ENCODE data around the gene NXN.
A peak's percentile ranks its signal among the peaks of the same experiment; 100 is the strongest.
"Not testable (repeated sequence)": the region's sequence is repeated elsewhere in the genome, so short reads cannot be mapped to it uniquely, and the experiment has no call there.

Gene NXN

DNA sequence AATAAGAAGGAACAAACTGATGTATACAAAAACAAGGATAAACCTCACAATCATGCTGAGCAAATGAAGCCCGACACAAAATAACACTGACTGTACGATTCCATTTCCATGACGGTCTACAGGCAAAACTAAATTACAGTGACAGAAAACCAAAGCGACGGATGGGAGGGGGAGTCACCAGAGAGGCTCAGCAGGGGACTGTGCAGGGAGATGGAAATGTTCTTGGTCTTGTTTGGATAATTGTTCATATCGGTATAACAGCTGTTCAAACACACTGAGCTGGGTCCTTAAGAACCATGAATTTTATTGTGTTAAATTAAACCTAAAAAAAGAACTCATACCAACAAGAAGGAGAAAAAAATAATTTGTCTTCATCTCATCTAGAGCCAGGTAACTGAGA lies 97.8 kb downstream of the NXN start:
- DNase-seq, result peak; percentile 72

DNA sequence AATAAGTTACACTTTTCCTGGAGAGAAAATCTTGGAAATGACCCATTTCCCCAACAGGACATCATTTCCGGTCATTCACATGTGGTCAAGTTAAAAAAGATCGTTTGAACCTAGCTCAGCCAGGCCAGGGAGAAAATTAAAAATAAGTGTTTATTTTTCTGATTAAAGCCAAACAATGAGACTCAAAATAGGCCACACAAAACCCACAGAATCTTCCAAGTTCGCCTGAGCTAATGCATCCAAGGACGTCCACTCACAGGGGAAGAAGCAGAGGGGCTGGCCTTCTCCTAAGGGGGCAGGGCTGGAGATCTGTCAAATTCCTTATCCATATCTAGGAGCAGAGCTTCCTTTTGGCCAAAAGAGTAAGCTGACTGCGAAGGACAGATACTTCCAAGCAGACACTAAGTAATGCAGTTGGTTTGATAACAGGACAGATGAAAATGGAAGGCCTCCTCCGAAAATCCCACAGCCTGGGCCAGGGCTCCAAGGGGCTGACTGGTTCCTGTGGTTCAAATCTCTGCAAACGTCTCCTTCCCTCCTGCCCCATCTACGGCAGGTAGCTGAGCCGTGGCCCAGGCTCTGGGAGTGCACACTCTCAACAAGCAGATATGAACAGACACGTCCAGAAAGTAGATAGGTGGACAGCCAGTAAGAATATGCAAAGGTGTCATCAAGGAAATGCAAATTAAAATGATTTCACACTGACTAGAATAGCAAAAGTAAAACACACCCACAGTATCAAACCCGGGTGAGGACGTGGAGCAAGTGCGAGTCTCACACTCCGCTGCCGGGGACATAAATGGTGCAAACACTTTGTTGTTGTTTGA lies 98.9 kb downstream of the NXN start:
- DNase-seq, result no peak

DNA sequence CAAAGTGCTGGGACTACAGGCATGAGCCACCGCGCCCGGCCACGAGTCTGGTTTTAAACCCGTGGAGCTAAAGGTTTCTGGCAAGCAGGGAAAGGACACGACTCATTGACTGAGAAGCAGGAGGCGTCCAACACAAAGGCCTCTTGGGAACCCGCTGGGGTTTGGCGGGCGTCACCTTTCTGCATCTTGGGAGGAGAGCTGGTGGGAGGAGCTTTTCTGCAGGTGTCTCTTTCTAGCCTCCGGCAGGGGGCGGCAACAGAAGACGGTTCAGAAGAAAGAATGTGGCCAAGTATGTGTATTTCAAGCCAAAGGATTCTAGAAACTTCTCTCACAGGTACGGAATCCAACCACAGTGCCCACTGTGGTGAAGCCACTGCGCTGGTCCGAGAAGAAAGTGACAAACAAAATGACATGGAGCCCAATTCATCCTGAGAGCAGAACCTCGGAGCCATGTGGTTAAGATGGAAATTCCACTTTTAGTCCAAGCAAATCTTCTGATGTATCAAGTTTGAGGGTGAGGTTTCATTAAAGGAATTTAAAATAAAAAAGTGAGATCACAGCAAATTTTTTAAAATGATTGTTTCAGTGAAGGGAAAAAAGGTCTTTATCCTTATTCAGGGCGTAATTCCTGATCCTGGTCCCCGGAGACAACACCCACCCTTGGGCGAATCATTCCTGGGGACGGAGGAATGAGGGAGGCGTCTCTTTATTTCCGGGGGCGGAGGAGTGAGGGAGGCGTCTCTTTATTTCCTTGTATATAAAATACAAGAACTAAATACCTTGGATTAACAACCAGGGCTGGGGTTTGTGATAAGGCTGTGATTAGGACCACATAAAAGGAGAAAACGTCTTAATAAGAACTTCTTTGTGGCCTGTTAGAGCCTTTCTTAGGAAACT lies 99.8 kb downstream of the NXN start:
- DNase-seq, result peak; percentile 71

DNA sequence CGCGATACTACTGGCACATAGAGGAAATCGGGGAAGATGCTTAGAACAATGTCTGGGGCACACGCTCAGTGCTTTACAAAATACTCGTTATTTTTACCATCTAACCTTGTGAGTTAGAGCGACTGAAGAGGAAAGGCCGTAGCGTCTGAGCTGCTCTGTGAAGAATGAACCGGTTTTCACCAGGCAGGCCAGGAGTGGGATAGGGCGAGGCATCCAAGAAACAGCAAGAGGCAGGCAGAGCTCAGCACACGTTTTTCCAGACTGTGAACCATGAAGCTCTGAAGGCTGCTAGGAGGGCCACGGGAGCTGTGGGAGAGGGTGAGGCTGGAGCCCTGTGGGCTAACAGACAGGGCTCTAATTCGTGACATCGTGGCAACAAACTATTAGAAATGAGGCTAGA lies 101.9 kb downstream of the NXN start:
- no peak for DNase-seq

DNA sequence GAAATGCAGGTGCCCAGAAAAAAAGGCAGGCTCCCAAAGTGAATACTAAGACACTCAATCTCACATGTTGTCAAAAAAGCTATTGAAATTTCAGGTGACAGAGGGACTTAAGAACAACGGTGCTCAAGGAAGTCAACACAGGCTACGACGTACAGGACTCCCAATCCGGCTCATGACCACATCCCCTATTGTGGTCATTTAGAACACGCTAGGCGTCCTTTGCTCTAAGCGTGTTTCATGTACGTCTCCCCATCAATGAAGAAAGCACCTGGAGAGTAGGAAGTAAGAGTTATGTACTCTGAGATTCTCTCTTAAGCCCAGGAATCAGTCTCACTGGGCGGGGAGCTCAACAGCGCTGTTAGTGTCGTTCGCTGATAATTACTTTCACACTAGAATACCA lies 103.3 kb downstream of the NXN start:
- no peak for DNase-seq

DNA sequence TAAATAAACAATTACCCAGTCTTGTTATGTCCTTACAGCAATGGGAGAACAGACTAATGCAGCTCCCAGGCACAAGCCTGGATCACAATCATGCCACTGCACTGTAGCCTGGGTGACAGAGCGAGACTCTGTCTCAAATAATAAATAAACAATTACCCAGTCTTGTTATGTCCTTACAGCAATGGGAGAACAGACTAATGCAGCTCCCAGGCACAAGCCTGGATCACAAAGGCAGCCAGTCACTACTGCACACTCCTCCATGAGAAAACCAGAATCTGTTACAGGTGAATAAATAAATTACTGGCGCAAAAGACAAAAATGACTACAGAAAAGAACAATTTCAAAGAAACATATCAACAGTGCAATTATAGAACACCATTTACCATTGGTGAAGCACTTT lies 105.0 kb downstream of the NXN start:
- DNase-seq, result not testable (repeated sequence)

DNA sequence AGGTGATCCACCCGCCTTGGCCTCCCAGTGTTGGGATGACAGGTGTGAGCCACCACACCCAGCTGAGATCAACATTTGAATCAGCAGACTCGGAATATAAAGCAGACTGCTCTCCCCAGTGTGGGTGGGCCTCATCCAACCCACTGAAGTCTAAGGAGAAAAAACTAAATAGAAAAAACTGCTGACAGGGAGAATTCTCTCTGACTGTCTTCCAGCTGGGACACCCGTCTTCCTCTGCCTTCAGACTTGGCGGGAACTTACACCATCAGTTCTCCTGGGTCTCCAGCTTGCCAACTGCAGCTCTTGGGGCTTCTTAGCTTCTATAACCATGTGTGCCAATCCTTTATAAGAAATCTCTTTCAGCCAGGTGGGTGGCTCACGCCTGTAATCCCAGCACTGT lies 106.7 kb downstream of the NXN start:
- DNase-seq, result no peak

DNA sequence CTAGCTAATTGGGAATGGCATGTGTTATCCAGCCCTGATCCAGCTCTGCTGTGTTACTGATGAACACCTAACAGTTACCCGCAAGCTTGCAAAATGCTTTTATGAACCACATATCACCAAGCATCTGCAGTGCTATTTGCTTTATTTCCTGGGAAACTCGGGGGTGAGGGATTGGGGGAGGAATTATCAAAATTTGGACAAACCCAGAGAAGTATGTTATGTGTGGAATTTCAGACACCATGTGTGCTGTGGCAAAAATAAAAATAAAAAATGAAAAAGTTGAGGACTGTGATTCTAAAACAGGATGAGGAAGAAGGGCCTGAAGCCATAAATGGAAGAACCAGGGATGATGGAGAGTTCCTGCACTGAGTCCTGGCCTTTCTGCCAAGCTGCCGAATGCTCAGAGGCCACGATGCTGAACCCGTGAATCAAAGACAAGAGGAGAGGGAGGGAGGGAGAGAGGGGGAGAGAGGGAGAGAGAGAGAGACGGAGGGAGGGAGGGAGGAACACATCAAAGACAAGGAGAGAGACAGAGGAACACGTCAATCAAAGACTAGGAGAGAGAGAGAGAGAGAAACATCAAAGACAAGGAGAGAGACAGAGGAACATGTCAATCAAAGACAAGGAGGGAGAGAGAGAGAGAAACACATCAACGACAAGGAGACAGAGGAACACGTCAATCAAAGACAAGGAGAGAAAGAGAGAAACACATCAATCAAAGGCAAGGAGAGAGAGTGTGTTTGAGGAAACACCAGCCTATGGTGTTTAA lies 107.6 kb downstream of the NXN start:
- no peak for DNase-seq

DNA sequence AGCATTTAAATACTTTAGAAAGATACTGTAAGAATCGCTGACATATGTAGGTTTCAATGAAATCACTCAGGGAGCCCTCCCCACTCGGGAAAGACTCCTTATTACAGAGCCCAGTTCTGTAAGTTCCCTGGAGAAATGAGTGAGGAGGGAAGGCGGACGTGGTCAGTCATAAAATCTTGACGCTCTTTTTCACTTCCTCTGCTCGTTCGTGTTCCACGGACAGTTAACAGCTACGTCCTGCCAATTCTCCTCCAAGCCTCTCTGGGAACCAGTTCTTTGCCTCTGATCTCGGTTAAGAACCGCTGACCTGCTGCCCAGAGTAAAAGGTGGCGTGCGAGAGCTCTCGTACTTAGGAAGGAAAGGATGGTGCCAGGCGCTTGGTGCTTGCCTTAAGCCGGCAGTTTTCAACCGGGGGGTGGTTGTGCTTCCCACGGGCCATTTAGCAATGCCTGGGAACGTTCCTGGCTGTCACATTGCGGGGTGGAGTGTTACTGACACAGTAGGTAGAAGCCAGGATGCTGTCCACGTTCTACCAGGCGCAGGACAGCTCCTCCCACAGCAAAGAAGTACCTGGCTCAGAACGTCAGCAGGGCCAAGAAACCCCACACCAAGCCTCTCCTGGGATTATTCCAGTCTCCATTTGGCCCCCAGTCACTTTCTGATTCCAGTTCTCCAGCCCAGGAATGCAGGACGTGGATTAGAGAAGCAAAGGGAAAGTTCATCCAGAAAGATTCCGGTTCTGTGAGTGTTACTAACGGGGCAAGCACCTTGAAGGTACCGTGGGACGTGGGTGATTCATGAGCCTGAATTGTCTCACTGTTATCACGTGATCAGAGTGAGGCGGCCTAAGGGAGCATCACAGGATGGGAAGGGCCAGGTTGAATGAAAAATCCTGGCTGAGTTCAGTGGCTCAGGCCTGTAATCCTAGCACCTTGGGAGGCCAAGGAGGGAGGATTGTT lies 109.7 kb downstream of the NXN start:
- DNase-seq, result no peak

DNA sequence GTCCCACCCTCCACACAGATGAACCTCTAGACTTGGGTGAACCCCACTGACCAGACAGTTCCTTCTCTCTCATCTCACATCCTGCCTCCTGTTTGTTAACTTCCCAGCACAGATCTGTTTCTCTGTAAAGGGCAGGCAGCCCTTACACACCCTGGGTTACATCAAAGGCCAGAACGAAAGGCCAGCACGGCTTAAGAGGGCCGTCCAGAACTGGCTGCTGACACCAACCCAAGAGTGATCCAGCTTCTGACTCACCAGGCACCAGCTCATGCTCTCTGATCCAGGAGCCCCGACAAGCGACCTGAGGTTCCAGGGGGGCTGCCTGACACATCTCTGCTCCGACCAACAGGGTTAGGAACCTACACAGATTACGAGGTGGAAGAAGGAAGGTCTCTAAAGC lies 110.5 kb downstream of the NXN start:
- DNase-seq, result no peak

DNA sequence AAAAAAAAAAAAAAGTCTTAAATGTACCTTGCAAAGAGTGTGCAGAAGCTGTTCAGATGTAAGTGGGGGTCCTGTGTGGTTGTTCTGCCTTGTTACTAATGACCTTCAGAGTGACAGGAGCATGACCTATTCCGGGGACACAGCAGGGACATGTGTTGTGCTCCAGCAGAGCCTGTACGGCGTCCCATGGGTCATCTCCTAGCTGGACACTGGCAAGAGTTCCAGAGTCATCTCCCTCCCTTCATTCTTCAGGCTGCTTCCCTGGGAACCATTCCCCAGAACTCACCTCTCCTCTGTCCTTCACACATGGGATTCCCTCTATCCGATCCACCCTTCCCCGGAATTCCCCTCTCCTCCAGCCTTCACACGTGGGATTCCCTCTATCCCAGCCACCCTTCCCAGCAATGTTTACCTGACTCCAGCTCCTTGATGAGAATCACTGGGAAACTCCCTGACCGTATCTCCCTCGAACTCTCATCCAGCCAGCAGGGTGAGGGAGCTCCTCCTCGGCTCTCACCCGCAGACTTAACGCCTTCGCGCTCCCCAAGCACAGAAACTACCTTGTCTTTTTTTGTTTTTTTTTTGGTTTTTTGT lies 111.6 kb downstream of the NXN start:
- DNase-seq, result no peak

DNA sequence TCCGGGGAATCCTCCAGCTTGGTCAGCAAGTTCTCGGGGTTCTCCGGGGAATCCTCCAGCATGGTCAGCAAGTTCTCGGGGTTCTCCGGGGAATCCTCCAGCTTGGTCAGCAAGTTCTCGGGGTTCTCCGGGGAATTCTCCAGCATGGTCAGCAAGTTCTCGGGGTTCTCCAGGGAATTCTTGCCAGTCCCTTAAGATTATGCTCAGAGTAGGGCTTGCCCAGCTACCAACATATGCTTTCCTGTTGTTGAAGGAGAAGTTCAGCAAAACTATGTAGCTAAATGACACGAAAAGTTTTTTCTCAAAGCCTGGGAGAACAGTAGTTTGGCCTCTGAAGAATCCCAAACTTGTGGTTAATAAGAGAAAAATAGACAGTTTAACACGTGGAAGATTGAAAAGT lies 112.3 kb downstream of the NXN start:
- DNase-seq, result not testable (repeated sequence)

DNA sequence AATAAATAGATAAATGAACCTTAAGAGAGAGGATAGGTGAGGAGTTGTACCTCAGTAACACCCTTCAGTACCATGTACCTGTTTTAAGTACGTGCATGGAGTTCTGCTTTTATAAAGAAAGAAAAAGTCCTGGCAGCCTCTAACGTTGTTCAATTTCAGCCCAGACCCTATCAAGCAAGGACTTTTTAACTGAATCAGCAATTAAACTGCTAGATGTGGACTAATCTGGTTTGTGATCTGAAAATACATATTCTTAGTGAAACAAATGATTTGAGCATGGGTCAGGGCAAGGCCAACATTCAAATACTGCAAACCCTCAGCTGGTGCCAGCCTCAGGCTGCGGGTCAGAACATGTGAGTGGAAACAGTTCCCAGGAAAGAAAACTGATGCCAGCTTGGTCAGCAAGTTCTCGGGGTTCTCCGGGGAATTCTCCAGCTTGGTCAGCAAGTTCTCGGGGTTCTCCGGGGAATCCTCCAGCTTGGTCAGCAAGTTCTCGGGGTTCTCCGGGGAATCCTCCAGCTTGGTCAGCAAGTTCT lies 112.9 kb downstream of the NXN start:
- DNase-seq, result no peak

DNA sequence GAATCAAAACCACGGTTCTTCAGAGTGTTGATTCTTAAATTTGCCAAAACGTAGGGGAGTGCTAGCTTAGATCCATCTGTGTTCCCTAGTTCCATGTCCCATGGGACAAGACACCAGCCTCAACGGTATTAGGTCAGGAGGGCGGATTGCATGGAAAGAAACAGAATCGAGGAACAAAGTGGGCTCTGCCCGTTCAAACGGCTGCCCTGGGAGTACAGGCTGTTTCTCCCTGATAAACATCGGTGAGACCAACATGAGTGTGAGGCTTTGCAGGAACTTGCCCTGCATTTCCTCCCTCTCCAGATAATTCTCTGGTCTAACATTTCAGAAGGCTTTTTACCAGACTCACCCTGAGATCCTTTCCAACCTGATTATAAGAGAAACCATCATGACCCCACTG lies 115.3 kb downstream of the NXN start:
- no peak for DNase-seq

DNA sequence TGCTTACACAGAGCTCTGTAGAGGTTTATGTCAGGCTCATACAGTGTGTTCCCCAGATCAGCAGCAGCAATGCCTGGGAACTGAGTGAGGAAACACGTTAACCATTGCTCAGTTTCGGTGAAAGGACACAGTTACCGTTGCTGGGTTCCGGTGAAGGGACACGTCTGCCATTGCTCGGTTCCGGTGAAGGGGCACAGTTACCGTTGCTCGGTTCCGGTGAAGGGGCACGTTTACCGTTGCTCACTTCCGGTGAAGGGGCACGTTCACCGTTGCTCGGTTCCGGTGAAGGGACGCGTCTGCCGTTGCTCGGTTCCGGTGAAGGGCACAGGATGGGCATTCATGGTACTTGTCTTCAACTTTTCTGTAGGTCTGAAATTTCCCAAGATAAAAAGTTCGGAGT lies 115.7 kb downstream of the NXN start:
- DNase-seq, result no peak

DNA sequence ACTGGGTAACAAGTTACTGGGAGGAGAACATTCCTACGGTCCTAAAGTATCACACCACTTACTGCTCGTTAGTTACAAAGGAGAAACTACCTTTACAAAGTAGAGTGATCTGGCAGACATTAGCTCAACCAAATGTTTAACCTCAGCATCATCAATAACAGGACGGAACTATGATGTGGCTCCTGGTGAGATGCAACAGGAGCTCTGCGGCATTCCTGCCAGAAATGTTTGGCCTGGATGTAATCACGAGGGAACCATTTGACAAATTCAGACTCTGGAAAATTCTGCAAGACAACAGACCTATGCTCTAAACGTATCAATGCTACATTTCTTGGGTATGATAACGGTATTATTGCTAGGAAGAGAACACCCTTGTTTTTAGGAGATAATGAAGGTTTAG lies 117.0 kb downstream of the NXN start:
- DNase-seq, result no peak

DNA sequence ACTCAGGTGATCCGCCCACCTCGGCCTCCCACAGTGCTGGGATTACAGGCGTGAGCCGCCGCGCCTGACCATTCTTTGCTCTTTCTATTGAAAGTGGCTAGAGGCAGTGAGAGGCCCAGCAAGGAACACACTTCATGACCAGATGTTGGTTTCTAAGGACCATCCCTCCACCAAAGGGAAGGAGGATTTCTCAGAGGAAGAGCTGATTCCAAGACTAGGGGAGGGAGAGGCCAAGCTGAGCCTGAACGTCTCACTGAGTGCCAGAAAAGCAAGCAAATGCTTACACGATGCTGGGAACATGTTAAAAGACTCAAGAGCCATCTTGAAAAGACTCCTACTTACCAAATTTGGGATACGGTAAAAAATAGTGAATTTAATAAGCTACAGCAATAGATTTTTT lies 118.2 kb downstream of the NXN start:
- DNase-seq, result no peak

DNA sequence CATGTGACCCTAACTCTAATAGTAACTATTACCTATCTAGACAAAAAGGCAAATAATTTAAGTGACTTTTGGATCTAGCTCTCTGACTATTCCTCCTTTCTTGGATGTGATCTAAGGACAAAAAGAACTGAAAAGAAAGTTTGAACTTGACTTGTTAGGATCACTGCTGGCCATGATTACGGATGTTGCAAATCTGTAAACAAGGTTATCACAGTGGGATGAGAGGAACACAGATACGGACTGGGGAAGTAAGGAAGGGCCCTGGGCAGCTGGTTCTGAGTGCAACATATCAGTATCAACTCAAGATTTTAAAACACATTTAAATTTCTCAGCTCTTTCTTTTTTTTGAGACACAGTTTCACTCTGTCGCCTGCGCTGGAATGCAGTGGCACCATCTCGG lies 118.8 kb downstream of the NXN start:
- DNase-seq, result no peak

DNA sequence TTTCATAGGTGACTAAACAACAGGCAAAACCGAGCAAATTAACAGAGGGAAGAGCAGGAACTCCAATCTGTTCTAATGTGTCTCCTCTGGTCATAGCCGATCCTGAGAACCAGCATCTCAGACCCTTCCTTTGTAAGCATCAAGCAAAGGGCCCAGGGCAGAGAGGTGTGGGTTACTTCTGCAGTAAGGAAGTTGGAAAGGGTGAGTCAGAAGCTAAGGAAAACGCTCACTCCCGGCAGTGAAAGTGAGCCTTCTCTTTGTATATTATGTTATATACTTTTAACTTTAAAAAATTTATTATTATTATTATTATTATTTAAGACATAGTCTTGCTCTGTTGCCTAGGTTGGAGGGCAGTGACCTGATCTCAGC lies 119.8 kb downstream of the NXN start:
- no peak for DNase-seq

DNA sequence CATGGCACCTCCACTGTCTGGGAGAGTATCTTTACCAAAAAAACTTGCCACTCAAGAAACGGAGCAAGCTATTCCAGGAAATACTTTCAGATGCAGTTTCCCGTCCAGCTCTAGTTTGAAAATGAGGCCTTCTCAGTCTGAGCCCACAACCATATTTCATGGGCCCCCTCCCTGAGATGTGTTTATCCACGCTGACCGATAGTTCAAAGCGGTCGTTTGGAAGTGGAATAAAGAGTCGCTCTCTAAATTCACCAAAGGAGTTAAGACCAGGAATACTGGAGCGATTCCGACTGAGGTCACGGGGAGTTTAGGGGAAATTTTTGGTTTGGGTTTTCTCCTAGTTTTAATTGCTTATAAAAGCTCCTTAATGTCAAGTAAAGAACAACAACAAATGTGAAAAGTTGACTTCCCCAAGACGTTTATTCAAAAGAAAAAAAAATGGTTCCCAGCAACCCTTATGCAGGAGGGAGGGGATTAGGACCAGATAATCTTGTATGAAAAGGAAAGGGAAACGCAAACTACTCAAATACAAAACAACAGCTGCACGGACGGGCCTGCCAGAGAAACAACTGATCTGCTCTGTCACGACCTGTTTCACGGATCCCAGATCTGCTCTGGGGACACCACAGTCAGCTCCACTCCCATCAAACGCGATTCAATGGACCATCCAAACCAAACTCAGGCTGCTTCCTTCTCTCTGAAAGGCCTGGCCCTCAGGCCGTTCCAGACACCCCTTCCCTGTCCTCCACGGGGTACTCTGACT lies 120.3 kb downstream of the NXN start:
- DNase-seq, result no peak

DNA sequence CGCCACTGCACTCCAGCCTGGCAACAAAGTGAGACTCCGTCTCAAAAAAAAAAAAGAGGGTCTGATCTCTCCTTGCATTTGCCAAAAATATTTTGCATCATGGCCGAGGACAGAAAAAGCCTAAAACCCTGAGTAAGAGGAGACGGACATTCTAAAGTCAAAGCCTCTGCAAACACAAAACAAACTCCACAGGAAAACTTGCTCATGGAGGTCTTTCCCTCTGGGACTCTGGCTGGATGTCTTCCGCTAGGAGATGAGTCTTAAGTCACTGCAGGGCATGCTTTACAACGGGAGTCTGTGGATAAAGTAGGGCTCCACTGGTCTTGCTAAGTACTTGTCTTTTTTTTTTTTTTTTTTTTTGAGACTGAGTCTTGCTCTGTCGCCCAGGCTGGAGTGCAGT lies 123.4 kb downstream of the NXN start:
- DNase-seq, result no peak
